H1 (cell line): ENCODE results near the gene ERCC1. TPM values are rescaled to one million over a fixed set of nuclear protein-coding genes. Genes with fewer than 3 reads are reported as not detected.
A peak's percentile ranks its signal among the peaks of the same experiment; 100 is the strongest.

Source experiments
- CEBPB ChIP-seq: IDR thresholded peaks from 2 replicates; pipeline ENCODE4 v1.6.1; 2012; ENCODE audit warnings: low read depth, low read length
- CREB1 ChIP-seq: IDR thresholded peaks from 2 replicates; pipeline ENCODE4 v1.6.1; 2012; ENCODE audit warnings: inconsistent platforms
- NRF1 ChIP-seq: IDR thresholded peaks from 2 replicates; pipeline ENCODE4 v1.6.1; 2011; ENCODE audit warnings: mild to moderate bottlenecking, low read depth, low read length, improper control_type of control experiment
- RBBP5 ChIP-seq: IDR thresholded peaks from 2 replicates; pipeline ENCODE4 v1.7.1; 2012; ENCODE audit warnings: low read depth, mild to moderate bottlenecking, inconsistent platforms, low read length, moderate library complexity, borderline replicate concordance
- SRF ChIP-seq: IDR thresholded peaks from 2 replicates; pipeline ENCODE4 v1.6.1; 2011; ENCODE audit warnings: mild to moderate bottlenecking, low read depth, low read length, moderate library complexity
- USF2 ChIP-seq: IDR thresholded peaks from 2 replicates; pipeline ENCODE4 v1.6.1; 2011; ENCODE audit warnings: low read length, improper control_type of control experiment
- YY1 ChIP-seq: IDR thresholded peaks from 2 replicates; pipeline ENCODE4 v1.6.1; 2011; ENCODE audit warnings: low read depth, mild to moderate bottlenecking, low read length
- polyA plus RNA-seq, 7 experiments: library from polyadenylated mRNA; depleted of rRNA in 3 of 7; stranded (reverse) in 5 of 7; unstranded in 2 of 7; fragments of >200 nt in 5 of 7; fragments of 200-250 nt in 2 of 7; gene quantifications; 1 replicate in 5 of 7; 2 replicates in 1 of 7; 4 replicates in 1 of 7; pipeline versions ENCODE4 v1.2.1 to v1.2.3, GENCODE V29; 2011 to 2013; ENCODE audit warnings: missing spikeins in 2 of 7, mixed read lengths in 2 of 7
- total RNA-seq: library from RNA; stranded (reverse); fragmentation: NEBNext Ultra II Directional; extraction: Animal tissue kit (Norgen Biotek cat#: 25700); gene quantifications from 2 replicates; pipeline ENCODE4 v1.2.1, GENCODE V29; 2021
- TF ChIP-seq, protein P1 (sequence below): fragments of 300-600 bp; sonication (generic); IDR thresholded peaks from 2 replicates; pipeline ENCODE4 v1.7.1; 2012; ENCODE audit warnings: low read length, moderate library complexity, mild to moderate bottlenecking, inconsistent platforms; ENCODE audit not compliant: insufficient replicate concordance

Gene ERCC1
- total and polyA plus RNA-seq, 2 of the 8 experiments (the other 6 are each of a cell fraction or from before 2014, with no cell fraction given), result 44.7 to 94.2 TPM

GRCh38 chr19:45391346-45391745, 32.4 kb downstream of the ERCC1 start (continued):
- TF ChIP-seq RBBP5 (no peak), NRF1 (no peak), CEBPB (no peak), YY1 (peak; percentile 60; the same call in 1 of the 2 replicates), CREB1 (0 out of 2 replicates have a peak, but pooled peaks have one; percentile 9), USF2 (no peak), SRF (no peak)
- TF ChIP-seq, protein P1, sequence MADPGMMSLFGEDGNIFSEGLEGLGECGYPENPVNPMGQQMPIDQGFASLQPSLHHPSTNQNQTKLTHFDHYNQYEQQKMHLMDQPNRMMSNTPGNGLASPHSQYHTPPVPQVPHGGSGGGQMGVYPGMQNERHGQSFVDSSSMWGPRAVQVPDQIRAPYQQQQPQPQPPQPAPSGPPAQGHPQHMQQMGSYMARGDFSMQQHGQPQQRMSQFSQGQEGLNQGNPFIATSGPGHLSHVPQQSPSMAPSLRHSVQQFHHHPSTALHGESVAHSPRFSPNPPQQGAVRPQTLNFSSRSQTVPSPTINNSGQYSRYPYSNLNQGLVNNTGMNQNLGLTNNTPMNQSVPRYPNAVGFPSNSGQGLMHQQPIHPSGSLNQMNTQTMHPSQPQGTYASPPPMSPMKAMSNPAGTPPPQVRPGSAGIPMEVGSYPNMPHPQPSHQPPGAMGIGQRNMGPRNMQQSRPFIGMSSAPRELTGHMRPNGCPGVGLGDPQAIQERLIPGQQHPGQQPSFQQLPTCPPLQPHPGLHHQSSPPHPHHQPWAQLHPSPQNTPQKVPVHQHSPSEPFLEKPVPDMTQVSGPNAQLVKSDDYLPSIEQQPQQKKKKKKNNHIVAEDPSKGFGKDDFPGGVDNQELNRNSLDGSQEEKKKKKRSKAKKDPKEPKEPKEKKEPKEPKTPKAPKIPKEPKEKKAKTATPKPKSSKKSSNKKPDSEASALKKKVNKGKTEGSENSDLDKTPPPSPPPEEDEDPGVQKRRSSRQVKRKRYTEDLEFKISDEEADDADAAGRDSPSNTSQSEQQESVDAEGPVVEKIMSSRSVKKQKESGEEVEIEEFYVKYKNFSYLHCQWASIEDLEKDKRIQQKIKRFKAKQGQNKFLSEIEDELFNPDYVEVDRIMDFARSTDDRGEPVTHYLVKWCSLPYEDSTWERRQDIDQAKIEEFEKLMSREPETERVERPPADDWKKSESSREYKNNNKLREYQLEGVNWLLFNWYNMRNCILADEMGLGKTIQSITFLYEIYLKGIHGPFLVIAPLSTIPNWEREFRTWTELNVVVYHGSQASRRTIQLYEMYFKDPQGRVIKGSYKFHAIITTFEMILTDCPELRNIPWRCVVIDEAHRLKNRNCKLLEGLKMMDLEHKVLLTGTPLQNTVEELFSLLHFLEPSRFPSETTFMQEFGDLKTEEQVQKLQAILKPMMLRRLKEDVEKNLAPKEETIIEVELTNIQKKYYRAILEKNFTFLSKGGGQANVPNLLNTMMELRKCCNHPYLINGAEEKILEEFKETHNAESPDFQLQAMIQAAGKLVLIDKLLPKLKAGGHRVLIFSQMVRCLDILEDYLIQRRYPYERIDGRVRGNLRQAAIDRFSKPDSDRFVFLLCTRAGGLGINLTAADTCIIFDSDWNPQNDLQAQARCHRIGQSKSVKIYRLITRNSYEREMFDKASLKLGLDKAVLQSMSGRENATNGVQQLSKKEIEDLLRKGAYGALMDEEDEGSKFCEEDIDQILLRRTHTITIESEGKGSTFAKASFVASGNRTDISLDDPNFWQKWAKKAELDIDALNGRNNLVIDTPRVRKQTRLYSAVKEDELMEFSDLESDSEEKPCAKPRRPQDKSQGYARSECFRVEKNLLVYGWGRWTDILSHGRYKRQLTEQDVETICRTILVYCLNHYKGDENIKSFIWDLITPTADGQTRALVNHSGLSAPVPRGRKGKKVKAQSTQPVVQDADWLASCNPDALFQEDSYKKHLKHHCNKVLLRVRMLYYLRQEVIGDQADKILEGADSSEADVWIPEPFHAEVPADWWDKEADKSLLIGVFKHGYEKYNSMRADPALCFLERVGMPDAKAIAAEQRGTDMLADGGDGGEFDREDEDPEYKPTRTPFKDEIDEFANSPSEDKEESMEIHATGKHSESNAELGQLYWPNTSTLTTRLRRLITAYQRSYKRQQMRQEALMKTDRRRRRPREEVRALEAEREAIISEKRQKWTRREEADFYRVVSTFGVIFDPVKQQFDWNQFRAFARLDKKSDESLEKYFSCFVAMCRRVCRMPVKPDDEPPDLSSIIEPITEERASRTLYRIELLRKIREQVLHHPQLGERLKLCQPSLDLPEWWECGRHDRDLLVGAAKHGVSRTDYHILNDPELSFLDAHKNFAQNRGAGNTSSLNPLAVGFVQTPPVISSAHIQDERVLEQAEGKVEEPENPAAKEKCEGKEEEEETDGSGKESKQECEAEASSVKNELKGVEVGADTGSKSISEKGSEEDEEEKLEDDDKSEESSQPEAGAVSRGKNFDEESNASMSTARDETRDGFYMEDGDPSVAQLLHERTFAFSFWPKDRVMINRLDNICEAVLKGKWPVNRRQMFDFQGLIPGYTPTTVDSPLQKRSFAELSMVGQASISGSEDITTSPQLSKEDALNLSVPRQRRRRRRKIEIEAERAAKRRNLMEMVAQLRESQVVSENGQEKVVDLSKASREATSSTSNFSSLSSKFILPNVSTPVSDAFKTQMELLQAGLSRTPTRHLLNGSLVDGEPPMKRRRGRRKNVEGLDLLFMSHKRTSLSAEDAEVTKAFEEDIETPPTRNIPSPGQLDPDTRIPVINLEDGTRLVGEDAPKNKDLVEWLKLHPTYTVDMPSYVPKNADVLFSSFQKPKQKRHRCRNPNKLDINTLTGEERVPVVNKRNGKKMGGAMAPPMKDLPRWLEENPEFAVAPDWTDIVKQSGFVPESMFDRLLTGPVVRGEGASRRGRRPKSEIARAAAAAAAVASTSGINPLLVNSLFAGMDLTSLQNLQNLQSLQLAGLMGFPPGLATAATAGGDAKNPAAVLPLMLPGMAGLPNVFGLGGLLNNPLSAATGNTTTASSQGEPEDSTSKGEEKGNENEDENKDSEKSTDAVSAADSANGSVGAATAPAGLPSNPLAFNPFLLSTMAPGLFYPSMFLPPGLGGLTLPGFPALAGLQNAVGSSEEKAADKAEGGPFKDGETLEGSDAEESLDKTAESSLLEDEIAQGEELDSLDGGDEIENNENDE, result no peak
